SW480 (cell line): Measurements from ENCODE around the gene CST7.
"Not testable (repeated sequence)": the region's sequence is repeated elsewhere in the genome, so short reads cannot be mapped to it uniquely, and the experiment has no call there.

Source experiments
- DNase-seq: peaks from one replicate; pipeline ENCODE4 v3.0.0-alpha.2; 2016; ENCODE audit warnings: low spot score

The CST7 gene

GRCh38 chr20:24986436-24987015 lies 37.5 kb downstream of the CST7 start:
- DNase-seq, result no peak

DNA sequence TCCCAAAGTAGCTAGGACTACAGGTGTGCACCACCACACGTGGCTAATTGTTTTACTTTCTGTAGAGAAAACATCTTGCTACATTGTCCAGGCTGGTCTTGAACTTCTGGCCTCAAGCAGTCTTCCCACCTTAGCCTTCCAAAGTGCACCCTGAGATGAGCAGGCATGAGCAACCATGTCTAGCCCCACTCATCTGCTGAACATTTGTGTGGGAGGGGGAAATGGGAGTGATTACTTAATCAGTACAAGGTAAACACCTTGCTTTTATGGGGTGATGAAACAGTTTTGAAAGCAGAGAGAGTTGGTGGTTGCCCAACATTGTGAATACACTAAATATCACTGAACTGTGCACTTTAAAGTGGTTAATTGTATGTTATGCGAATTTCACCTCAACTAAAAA lies 38.2 kb downstream of the CST7 start:
- peak; percentile 27 for DNase-seq

DNA sequence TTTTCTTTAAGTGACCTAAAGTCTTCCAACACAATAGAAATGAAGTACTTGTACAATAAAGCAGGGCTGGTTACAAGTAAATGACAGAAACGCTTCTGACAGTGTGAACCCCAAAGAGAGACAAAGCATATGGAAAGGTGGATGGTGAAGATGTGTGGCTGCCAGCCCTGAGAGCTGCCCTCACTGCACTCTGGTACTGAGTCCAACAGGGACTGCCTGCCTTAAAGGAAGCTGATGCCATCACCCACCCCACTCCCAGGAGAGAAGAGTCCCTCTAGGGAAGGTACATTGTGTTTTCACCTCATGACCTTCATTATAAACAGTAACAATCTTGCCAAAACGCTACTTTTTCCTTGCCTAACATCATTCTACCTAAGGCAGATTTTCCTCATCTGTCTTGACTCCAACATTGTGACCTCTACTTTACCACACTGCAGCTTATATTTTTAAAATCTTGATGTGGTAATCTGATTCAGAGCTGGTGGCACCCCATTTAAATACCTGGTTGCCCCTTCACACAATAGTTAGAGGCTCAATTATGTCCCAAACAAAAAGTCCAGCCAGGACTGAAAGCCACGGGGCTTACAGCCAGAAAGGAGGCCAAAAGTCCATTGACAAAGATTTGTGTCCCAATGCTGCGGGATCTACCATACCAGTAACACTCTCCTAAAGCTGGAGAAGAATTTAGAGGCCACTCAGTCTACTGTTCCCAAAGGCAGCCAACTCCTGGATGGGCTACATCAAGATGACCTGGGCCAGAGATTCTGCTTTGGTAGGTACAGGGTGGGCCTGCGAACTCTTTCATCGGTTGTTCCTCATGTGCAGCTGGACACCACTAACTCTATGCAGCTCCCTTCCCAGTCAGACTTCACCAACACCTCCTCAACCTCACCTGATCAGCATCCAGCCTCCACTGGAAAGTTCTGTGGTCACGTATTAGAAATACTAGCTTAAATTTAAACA lies 39.1 kb downstream of the CST7 start:
- DNase-seq, result no peak

GRCh38 chr20:24989162-24989561 lies 40.1 kb downstream of the CST7 start:
- DNase-seq, result no peak

DNA sequence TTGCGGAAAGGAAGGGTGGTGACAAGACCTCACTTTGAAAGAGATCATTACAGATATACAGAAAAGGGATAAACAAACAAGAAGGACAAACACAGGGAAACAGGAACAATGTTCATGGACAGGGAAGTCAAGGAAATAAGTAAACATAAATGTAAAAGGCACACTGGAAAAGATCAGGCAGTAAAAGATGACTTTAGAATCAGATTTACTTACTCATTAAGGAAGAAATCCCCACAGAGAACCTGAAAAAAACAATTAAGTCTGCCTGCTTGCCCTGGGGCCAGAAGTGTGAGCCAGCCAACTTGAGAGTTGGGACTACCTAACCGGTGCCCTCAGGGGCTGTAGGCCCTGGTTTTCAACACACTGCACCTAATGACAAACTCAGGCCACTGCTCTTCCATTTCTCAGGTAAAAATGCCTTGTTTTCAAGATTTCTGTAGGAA lies 41.8 kb downstream of the CST7 start:
- no peak for DNase-seq

DNA sequence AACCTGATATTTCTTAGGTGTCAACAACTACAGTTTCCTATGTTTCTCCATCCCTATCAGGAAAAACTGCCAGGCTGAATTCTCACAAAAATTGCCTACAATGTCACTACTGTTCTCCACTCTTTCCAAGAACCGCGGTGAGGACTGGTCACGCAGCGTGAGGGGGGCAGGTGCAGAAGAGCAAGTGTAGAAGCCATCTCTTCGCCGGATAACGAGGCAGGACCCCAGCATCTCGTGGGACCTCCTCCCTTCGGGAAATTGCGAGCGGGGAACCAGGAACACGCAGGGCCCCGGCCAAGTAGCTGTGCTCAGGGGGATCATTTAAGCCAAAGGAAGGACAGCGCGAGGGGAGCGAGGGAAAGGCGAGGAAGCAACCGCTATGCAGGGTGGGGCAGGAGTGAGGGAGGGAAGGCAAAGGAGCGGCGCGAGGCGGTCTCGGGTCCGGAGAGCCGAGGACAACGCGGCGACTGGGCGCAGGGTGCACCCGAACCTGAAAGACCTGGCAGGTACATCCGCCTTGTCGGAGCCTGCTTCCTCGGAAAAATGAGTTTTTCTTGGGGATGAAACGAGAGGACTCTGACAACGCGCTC lies 42.9 kb downstream of the CST7 start:
- DNase-seq, result peak; percentile 49

- DNase-seq, result peak; percentile 96
Measured at GRCh38 chr20:24992487-24993205, 43.6 kb downstream of the CST7 start, which contains the start of gene APMAP. APMAP (minus strand) TSS chr20:24992751; CDS start chr20:24992688, 63 bp downstream.

GRCh38 chr20:24993337-24994185 lies 44.5 kb downstream of the CST7 start:
- DNase-seq, result peak; percentile 81

DNA sequence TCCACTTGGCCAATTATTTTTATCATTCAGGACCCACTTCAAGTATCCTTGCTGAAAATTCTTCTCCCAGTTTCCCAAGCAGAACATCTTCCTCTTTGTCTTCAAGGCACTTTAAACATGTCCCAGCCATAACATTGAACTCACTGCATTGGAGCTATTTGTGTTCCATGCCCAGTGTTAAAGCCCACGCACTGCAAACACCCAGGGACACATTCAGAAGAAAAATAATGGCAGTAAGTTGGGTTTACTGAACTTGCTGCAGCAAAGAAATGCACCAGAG lies 45.1 kb downstream of the CST7 start:
- no peak for DNase-seq

DNA sequence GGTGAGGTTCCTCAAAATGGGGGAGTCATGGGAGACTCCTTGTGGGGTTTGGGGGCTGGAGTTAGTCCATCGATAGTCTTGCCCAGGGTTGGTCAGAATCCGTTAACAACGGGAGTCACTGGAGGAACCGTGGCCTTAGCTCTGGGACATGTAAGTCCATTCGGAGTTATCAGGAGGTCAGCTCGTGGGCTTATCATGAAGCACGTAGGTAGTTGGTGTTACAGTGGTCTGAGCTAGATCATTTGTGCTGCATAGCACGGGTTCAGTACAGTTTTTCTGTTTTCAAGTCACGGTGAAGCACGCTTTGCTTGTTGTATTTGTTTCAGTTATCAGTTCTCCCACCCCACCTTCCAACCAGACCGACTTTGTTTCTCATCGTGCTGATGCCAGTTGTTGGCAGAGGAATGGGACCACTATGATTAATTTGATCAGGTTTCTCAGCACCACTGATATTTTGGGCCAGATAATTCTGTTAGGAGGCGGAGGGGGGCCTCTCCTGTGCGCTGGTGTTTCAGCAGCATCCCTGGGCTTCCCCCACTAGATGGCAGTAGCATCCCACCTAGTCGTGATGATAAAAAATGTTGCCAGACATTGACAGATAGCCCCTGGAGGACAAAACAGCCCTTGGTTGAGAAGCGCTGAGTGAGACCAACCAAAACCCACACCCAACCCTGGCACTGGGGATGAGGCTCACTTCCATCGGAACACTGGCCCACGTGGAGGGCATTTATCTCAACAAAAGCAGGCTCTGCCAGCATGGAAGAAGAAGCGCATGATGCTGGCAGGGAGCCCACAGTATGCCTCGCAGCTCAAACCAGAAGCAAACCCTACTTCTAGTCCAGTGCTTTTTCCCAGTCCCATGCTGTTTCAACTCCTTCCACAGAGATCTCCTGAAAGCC lies 45.6 kb downstream of the CST7 start:
- peak; percentile 80 for DNase-seq

DNA sequence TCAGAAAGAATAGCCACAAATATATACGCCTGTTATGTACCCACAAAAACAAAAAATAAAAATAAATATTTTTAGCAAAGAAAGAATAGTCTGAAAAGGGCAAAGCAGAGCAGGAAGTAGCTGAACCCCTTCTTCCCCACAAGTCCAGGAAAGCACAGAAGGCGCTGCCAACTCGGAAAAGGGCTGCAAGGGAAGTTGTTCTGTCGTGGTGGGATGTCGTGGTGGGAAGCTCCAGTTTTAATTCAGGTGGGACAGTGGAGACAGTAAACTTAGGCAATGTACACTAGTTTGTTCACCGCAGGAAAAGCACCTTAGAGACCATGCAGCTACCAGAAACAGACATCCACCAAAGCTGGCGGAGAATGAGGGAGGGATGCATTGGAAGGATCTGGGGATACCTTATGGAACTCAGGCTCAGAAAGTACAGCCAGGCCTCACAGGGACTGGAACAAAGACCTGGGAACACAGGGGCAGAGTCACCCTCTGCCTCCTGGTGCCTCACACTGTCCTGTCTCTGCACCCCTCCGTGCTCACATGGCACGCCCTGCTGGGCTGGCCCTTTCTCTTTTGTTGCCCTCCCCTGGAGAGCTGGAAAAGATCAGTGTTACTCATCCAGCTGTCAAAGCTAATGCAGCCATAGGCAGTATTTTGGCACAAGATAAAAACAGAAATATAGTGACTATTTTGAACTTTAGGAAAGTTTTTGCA lies 46.8 kb downstream of the CST7 start:
- peak; percentile 27 for DNase-seq

- DNase-seq, result no peak
Measured at GRCh38 chr20:24996449-24997377, 47.6 kb downstream of the CST7 start.

GRCh38 chr20:24998121-24998520 lies 49.1 kb downstream of the CST7 start:
- DNase-seq, result no peak

DNA sequence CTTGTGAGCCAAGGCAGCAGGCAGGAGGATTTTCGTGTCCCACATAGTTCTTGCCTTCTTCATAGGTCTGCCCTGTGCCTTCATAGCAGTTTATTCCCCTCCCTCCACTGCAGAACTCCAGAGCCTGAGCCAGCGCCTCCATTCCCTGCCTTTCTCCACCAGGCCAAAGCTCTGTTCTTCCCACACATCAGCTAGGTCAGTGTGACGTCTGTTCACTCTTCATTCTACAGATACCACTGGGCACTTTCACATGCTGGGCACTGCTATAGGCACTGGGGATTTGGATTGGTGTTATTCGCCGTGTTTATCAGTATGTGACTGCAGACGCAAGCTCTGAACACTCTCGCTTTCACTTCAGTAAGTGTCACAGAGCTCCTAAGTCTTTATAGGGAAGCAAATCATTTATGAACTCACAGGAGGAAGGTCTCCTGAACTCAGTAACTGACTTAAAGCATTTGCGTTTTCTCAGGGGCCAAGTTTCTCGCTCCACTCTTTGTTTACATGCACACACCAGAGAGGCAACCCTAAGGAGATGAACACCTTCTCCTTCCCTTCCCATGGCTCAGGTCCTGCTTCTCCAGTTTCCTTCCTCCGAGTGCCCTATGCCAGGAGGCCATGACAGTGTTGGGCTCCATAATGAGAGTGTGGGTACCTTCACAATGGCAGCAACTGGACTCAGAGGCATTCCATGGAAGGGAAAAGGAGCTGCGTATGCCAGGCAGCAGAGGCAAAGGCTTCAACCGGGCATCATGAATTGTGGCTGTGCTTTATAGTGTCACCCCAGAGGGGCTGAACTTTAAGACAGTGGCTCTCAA lies 49.8 kb downstream of the CST7 start:
- DNase-seq, result no peak

DNA sequence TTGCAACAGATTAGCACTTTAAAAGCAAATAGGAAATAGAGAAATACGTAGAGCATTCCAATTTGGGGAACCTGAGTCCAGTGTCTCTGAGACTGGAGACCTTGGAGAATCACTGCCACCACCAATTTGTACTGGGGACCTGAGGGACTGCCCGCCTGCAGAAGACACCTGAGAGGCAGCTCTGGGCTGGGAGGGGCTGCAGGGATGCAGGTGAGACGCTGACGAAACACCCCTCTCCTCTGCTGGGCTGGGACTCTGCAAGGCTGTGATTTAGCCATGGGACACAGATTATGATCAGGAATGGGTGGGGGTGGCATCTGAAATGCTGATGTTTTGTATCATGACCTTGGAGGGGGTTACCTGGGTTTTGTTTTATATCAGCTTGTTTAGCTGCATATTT lies 50.5 kb downstream of the CST7 start:
- DNase-seq, result no peak

- DNase-seq, result peak; percentile 43
Measured at GRCh38 chr20:25000268-25000801, 51.3 kb downstream of the CST7 start.

DNA sequence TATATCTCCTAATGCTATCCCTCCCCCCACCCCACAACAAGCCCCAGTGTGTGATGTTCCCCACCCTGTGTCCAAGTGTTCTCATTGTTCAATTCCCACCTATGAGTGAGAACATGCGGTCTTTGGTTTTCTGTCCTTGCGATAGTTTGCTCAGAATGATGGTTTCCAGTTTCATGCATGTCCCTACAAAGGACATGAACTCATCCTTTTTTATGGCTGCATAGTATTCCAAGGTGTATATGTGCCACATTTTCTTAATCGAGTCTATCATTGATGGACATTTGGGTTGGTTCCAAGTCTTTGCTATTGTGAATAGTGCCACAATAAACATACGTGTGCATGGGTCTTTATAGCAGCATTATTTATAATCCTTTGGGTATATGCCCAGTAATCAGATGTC lies 52.3 kb downstream of the CST7 start:
- not testable (repeated sequence) for DNase-seq

- no peak for DNase-seq
Measured at GRCh38 chr20:25003002-25003401, 53.9 kb downstream of the CST7 start.
